ENCODE measurements around the gene HOXB1.

Gene HOXB1

GRCh38 chr17:48553826-48554225 is 23.0 kb upstream of the HOXB1 start:
- no peak for DNase-seq

- no peak for DNase-seq
Observed at GRCh38 chr17:48553190-48553547, 22.4 kb upstream of the HOXB1 start.

- DNase-seq, result no peak
Observed at GRCh38 chr17:48552466-48553189, 21.8 kb upstream of the HOXB1 start.

- no peak for DNase-seq
Observed at GRCh38 chr17:48551596-48552465, 21.0 kb upstream of the HOXB1 start.

- no peak for DNase-seq
Observed at GRCh38 chr17:48551214-48551555, 20.4 kb upstream of the HOXB1 start.

GRCh38 chr17:48550502-48551213 is 19.8 kb upstream of the HOXB1 start:
- no peak for DNase-seq

- DNase-seq, result no peak
Observed at GRCh38 chr17:48549914-48550501, 19.2 kb upstream of the HOXB1 start.

GRCh38 chr17:48549281-48549630 is 18.4 kb upstream of the HOXB1 start:
- DNase-seq, result no peak

GRCh38 chr17:48548523-48549280 is 17.9 kb upstream of the HOXB1 start:
- no peak for DNase-seq

GRCh38 chr17:48547808-48548522 is 17.2 kb upstream of the HOXB1 start:
- DNase-seq, result peak; percentile 34

GRCh38 chr17:48546924-48547807 is 16.4 kb upstream of the HOXB1 start:
- peak; percentile 69 for DNase-seq

- no peak for DNase-seq
Observed at GRCh38 chr17:48546137-48546923, 15.5 kb upstream of the HOXB1 start.

- no peak for DNase-seq
Observed at GRCh38 chr17:48545539-48545938, 14.7 kb upstream of the HOXB1 start.

- DNase-seq, result no peak
Observed at GRCh38 chr17:48545022-48545375, 14.2 kb upstream of the HOXB1 start, which contains the start of gene HOXB2. TSS of gene HOXB2 (minus strand) at chr17:48545109. CDS start at chr17:48544911, 198 bp downstream.

- DNase-seq, result no peak
Observed at GRCh38 chr17:48544349-48545021, 13.7 kb upstream of the HOXB1 start.

- no peak for DNase-seq
Observed at GRCh38 chr17:48543854-48544348, 13.1 kb upstream of the HOXB1 start.

- no peak for DNase-seq
Observed at GRCh38 chr17:48543107-48543853, 12.5 kb upstream of the HOXB1 start.

GRCh38 chr17:48542698-48543106 is 11.9 kb upstream of the HOXB1 start:
- DNase-seq, result no peak

Measured in DMS79 (cell line).